HG03175 (cell line): Measurements from ENCODE around the gene IKZF4.
"Not testable (repeated sequence)": the region's sequence is repeated elsewhere in the genome, so short reads cannot be mapped to it uniquely, and the experiment has no call there.

Experiments
- ATAC-seq: cut with Tn5 transposase; IDR thresholded peaks from one replicate; pipeline ENCODE4 v1.9.1; 2021; ENCODE audit warnings: mild to moderate bottlenecking, moderate library complexity; ENCODE audit not compliant: unreplicated experiment

IKZF4 gene

DNA sequence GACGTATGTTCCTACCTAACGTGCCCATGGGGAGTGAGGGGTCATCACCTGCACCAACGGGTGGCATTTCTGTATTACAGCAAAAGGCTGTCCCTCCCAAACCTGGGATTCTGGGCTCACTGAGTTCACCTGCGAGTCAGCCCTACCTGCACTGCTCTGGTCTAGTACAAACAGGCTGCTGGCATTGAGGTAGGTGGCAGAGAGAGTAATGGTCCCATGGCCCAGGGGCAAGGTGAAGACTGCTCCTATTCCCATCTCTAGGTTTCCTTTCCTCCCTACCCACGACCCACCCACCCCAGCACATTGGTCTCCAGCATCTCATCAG, 23.3 kb upstream of the IKZF4 start:
- no peak for ATAC-seq

DNA sequence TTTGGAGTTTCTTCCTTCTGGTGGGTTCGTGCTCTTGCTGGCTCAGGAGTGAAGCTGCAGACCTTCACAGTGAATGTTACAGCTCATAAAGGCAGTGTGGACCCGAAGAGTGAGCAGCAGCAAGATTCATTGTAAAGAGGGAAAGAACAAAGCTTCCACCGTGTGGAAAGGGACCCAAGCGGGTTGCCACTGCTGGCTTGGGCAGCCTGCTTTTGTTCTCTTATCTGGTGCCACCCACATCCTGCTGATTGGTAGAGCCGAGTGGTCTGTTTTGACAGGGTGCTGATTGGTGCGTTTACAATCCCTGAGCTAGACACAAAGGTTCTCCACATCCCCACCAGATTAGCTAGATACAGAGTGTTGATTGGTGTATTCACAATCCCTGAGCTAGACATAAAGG, 21.3 kb upstream of the IKZF4 start:
- not testable (repeated sequence) for ATAC-seq

DNA sequence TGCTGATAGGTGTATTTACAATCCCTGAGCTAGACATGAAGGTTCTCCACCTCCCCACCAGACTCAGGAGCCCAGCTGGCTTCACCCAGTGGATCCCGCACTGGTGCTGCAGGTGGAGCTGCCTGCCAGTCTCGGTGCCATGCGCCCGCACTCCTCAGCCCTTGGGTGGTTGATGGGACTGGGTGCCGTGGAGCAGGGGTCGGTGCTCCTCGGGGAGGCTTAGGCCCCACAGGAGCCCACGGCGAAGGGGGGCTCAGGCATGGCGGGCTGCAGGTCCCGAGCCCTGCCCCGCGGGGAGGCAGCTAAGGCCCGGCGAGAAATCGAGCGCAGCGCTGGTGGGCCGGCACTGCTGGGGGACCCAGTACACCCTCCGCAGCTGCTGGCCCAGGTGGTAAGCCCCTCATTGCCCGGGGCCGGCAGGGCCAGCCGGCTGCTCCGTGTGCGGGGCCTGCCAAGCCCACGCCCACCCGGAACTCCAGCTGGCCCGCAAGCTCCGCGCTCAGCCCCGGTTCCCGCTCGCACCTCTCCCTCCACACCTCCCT, 20.8 kb upstream of the IKZF4 start:
- ATAC-seq: not testable (repeated sequence)

DNA sequence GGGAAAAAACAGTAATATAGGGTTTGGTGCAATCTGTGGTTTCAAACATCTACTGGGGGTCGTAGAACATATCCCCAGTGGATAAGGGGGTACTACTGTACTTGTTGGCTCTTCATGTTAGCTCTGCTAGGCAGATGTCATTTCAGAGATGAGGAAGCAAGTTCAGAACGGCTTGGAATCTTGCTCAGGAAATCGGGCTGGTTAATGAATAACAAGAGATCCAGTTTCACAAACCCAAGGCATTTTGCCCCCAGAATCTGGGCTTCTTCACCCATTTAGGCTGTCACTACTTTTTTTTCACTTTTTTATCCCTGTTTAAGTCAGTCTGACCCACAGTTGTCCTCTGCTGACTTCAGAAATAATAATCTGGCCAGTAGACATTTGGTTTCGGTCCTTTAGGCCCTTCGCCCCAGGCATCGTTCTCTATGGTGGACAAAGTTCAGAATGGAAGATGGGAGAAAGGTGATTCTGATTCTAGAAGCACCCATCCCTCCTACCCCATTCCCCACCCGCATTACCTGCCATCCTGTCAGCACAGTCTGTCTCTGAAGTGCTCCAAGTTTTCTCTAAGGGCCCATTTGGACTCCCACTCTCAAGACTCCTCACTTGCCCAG, 19.2 kb upstream of the IKZF4 start:
- no peak for ATAC-seq

DNA sequence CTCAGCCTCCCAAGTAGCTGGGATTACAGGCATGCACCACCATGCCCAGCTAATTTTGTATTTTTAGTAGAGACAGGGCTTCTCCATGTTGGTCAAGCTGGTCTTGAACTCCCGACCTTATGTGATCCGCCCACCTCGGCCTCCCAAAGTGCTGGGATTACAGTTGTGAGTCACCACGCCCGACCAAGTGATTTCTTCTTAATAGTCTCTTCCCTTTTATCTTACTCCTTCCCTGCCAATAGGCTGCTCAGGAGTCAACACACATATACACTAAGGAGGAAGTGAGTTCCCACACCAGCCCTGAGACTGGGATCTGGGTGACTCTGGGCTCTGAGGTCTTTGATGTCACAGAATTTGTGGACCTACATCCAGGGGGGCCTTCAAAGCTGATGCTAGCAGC, 17.5 kb upstream of the IKZF4 start:
- ATAC-seq: not testable (repeated sequence)

DNA sequence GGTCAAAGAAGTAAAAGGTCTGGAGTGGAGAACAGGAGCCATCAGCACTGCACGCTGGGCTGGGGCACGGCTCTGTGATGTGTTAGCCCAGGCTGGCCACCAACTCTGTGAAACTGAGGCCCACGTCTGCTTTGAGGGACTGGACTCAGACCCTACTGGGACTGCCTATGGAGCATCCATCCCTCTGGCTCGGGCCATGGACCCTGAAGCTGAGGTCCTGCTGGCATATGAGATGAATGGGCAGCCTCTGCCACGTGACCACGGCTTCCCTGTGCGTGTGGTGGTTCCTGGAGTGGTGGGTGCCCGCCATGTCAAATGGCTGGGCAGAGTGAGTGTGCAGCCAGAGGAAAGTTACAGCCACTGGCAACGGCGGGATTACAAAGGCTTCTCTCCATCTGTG, 16.6 kb upstream of the IKZF4 start:
- ATAC-seq: no peak

DNA sequence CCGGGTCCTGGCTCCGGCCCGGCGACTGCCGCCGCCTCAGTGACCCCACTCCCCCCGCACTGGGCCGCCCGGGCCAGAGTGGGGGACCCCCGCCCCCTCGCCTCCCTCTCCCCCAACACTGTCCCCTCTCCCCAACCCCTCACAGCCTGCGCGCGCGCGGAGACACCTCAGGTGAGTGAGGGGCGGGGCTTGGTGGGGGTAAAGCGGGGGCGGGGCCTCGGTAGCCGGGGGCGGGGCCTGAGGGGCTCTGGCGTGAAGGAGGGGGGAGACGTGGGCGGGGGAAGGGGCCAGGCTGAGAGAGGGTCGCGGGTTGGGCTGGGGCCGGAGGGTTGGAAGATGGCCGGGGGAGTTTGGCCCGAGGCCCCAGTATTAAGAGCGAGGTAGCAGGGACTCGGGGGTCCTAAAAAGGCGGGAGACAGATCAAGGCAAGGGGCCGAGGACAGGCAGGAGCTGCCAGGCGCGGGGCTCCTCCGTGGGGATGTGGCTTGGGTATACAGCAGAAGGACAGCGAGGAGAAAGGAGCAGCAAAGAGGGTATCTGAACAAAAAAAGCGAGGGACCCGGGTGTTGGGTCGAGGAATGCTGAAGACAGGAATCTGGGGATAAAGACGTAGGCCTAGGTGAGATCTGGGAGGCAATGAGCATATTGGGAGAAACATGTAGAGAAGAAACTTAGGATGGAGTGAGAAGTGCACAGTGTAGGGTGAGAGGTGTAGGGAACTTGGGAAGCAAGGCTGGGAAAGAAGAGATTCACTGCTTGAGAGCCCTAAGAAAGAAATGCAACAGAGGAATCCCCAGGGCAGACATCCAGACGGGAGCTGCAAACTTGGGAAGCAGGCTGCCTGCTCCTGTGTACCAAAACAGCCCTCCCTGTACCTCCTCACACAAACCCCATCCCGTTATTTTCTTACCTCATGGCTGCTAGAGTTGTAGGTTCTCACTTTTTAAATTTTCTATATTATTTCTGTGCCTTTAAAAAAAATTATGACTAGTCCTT, 13.0 kb upstream of the IKZF4 start:
- ATAC-seq: peak; percentile 43

DNA sequence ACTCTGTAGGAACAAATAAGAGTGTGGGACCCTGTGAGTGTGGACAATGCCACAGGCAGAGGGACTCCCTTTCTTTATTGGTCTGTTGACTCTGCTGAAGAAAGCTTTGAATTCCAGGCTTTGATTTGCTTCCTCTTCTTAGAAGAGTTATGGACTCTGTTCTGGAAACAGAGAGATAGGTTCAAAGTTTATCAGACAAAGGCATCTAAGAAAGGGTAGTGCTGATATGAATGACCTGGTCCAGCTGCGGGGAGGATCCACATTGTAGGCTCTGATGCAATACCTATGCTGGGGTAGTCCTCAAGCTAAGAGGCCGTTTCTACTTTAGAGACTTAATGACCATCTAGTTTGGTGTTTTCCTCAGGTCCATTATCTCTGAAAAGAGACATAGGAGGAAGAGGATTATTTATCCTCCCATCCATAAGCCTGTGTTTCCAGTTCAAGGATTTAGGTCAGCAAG, 10.7 kb upstream of the IKZF4 start:
- ATAC-seq: no peak

DNA sequence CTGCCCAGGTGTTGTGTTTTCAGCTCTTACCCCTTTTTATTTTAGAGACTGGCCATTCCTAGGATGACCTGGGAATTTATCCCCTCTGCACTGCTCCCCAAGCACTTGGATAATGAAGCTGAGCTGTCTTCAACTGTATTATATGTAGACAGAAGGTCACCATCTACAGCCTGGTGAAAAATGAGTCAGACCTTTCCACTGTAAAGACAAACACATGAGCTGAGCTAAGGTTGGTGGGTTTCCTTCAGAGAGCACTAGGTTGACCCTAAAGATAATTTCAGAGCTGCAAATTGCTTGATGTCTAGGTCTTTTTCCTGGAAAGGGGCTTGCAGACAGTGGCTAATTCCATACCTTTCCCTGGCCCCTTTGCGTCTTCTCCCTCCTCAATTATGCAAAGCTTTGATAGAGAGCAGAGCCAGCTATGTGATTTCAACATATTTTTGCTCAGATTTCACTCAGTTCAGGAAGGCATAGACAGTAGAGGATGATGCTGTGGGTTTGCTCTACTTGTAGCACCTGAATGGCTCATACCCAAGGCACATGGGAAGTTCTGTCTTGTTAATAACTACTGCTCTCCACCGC, 9.2 kb upstream of the IKZF4 start:
- no peak for ATAC-seq

DNA sequence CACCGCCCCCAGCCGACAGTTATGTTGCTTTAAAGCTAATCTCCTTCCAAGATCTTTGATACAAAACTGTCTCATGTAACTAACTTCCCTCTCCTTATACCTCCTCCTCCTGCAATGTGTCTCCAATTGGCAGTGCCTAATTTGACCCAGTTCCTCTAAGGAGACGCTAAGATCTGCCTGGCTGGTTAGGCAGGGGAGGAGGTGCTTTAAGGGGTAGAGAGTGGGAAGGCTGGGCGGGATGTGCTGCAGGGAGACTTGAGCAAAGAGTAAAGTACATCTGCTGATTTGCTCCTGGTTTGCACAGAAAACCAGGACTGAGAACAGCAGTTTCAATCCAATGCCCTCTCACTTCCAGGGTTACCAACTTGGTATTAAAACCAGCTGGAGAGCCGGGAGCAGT, 7.4 kb upstream of the IKZF4 start:
- ATAC-seq: no peak

DNA sequence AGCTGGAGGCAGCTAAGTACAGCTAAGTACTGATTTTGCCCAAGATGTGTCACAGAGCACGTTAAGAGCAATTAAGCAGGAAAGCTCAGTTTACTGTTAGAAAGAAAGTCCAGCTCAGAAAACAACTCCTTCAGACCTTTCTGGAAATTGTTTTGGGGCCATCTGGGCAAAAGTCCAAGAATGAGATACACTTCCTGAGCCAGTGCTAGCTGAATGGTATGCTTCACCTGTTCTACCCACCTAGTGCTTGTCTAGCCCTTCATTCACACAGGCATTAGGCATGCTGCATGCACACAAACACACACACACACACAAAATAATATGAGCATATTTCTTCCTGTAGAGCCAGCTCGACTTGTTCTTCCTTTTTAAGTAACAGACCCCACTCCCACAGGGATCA, 6.6 kb upstream of the IKZF4 start:
- ATAC-seq: no peak

DNA sequence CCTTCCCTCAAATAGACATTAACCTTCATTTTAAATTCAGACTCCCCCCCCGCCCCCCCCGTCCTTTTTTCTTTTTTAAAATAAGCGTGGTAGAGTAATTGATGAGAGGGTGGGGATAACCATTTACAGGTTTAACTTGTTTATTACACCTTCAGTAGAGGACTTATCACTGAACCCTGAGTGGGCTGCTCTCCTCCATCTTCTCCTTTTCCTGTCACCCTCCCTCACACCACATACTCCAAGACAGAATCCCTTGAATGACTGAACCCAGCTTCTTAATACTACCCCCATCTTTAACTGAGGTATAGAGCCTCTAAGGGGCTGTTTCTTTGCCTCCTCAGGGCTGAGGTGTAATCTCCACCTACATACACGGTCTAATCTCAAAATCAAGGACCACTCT, 3.7 kb upstream of the IKZF4 start:
- ATAC-seq: no peak

DNA sequence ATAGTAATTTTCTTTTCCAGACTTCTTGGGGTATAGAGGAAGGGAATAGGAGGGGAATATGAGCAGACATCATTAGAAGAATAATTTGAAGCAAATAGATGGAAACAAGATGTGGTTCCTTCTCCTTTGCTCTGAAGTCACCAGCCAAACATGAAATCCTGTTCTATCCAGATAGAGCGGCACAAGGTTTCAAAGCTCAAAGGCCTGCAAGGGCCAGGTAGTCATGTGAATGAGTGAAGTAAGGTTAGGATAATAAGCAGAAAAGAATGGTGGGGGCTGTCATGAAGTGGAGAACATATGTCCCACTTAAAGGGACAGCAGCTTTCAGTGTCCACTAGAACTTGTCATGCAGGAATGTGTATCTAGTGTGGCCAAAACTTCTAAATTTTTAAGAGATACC, 2.5 kb upstream of the IKZF4 start:
- ATAC-seq: no peak

DNA sequence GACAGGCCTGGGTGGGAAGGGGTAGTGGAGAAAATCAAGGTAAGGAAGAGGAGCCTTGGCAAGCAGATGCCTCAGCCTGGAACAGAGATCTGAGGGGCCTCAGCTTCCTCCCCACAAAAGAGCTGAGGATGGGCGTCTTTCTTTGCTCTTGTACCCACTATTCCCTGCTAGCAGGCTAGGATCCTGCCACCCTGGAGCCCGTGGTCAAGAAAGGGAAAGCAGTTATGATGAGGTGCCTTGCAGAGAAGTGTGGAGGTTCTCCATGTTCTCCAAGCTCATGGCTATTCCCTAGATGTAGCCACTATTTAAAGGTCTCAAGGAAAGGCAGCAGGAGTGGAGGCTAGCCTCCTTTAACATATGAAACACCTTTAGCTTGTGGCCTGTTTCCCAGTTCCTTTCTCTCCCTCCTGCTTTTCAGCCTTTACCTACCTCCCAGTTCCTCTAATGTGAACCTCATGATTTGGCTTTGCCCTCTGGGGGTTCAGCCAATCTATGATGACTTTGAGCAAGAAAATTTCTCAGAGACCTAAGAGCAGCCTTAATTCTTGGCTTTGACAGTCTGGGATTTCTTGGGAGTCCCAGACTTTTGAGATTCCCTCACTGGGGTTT, 1.1 kb downstream of the IKZF4 start:
- ATAC-seq: no peak

DNA sequence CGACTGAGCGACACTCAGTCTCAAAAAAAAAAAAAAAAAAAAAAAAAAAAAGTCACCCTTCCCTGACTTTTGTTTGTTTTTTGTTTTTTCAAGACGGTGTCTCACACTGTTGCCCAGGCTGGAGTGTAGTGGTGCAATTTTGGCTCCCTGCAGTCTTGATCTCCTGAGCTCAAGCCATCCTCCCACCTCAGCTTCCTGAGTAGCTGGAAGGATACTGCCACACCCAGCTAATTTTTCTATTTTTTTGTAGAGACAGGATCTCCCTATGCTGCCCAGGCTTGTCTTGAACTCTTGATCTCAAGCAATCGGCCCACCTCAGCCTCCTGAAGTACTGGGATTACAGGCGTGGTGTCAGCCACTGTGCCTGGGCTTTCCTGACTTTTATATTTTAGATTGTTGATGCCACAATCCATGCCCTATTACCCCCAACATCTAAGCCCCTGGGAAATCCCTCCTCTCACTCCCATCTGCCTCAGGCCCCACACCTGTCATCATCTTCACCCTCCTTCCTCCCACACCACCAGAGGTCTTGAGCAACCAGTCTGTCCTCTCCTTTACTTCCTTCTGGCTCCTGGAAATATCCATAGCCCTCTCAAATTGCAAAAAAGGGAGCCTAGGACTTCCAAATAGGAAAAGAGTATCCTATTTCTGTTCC, 7.8 kb downstream of the IKZF4 start:
- ATAC-seq: no peak

DNA sequence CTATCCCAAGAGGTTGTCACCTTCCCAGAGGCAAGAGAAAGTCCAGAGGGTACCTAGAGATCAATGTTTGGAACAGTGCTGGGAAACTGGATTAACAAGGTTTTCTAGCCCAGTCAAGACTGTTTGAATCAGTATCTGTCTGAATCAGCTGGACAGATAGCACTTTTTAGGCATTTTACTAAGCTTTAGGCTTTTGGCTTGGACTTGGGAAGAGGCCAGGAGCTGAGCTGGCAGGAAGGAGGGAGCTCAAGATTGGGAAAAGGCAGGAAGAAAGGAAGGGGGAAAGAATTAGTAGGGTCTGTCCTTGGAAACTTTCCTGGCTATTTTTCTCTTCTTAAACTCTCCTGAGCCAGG, 8.3 kb downstream of the IKZF4 start:
- ATAC-seq: no peak

DNA sequence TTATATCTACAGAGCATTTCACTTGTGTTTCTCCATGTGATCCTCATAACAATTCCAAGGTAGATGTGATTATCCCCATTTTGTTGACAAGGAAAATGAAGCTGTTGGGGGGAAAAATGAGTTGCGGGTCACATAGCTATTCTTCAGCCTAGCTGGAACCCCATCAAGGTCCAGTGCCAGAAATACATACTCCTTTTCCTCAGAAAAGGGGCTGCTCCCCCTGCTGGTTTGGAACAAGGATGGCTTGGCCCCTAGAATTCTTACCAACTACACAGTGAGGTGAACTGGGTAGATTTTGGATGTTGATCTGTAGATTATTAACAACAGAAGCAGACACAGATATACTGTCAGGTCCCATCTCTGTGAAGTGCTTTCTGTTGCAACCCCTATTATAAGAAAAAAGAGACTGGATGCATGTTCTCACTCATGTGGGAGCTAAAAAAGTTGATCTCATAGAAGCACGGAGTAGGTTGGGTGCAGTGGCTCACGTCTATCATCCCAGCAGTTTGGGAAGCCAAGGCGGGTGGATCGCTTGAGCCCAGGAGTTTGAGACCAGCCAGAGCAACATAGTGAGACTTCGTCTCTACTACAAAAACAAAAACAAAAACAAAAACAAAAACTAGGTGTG, 8.9 kb downstream of the IKZF4 start:
- peak; percentile 60 for ATAC-seq

DNA sequence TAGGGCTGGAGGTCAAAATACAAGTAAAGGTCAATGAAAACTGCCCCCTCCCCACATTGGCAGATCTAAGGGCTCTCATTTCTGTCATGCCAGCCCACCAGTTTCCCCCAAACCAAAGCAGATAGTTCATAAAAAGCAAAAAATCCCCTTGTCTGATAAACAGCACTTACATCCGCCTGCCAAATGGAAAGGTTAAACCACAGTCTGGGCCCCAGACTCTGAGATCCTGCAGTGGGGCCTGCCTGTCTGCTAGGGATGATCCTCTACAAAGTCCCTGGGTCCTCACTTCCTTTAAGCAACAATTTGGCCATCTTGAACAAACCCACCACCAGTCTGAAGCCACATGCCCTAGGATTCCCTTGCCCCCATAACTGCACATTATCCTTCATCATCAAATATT, 11.1 kb downstream of the IKZF4 start:
- no peak for ATAC-seq

DNA sequence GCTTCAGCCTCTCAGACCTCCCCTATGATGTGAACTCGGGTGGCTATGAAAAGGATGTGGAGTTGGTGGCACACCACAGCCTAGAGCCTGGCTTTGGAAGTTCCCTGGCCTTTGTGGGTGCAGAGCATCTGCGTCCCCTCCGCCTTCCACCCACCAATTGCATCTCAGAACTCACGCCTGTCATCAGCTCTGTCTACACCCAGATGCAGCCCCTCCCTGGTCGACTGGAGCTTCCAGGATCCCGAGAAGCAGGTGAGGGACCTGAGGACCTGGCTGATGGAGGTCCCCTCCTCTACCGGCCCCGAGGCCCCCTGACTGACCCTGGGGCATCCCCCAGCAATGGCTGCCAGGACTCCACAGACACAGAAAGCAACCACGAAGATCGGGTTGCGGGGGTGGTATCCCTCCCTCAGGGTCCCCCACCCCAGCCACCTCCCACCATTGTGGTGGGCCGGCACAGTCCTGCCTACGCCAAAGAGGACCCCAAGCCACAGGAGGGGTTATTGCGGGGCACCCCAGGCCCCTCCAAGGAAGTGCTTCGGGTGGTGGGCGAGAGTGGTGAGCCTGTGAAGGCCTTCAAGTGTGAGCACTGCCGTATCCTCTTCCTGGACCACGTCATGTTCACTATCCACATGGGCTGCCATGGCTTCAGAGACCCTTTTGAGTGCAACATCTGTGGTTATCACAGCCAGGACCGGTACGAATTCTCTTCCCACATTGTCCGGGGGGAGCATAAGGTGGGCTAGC, 13.9 kb downstream of the IKZF4 start:
- no peak for ATAC-seq

DNA sequence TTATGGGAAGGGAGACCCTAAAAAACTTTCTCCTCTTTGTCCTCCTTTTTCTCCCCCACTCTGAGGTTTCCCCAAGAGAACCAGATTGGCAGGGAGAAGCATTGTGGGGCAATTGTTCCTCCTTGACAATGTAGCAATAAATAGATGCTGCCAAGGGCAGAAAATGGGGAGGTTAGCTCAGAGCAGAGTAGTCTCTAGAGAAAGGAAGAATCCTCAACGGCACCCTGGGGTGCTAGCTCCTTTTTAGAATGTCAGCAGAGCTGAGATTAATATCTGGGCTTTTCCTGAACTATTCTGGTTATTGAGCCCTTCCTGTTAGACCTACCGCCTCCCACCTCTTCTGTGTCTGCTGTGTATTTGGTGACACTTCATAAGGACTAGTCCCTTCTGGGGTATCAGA, 16.3 kb downstream of the IKZF4 start:
- no peak for ATAC-seq
